Left ventricle myocardium inferior (tissue), 1 donor: ENCODE data around the gene RALGPS1. TPM values are rescaled to one million over a fixed set of nuclear protein-coding genes. Genes with fewer than 3 reads are reported as not detected.

Experiments
- DNase-seq: peaks from one replicate; pipeline ENCODE4 v3.0.0-alpha.2; 2020
- H3K27ac ChIP-seq: fragments of 200-600 bp; replicated peaks from 2 replicates; pipeline ENCODE4 v1.8.0; 2021
- H3K27me3 ChIP-seq: fragments of 200-600 bp; 2 replicates; pipeline ENCODE4 v1.8.0; 2021; ENCODE audit warnings: low read depth
- H3K36me3 ChIP-seq: fragments of 200-600 bp; 2 replicates; pipeline ENCODE4 v1.8.0; 2021
- H3K4me1 ChIP-seq: fragments of 200-600 bp; 2 replicates; pipeline ENCODE4 v1.8.0; 2021
- H3K4me3 ChIP-seq: fragments of 200-600 bp; 2 replicates; pipeline ENCODE4 v1.8.0; 2021; ENCODE audit warnings: mild to moderate bottlenecking, moderate library complexity
- H3K9me3 ChIP-seq: fragments of 200-600 bp; replicated peaks from 2 replicates; pipeline ENCODE4 v1.8.0; 2021
- intact Hi-C: fragments of 100-400 bp; cut with micrococcal nuclease; formaldehyde crosslinking; loops from one replicate; pipeline ENCODE4 v1.11.0; 2022
- total RNA-seq: library from RNA; stranded (reverse); fragmentation: NEBNext Ultra II Directional; extraction: Animal tissue kit (Norgen Biotek cat#: 25700); gene quantifications from one replicate; pipeline ENCODE4 v1.2.1, GENCODE V29; 2021
- TF ChIP-seq, protein P1 (sequence below): fragments of 200-600 bp; IDR thresholded peaks from 2 replicates; pipeline ENCODE4 v1.8.0; 2021; ENCODE audit warnings: antibody characterized with exemption, mild to moderate bottlenecking, borderline replicate concordance
- donor health status: DM: no; HTN: yes; CAD: no; lungs with severe emphysema.

RALGPS1 gene
- total RNA-seq, 1 donor from 2014 or later = 18.9 TPM

DNA sequence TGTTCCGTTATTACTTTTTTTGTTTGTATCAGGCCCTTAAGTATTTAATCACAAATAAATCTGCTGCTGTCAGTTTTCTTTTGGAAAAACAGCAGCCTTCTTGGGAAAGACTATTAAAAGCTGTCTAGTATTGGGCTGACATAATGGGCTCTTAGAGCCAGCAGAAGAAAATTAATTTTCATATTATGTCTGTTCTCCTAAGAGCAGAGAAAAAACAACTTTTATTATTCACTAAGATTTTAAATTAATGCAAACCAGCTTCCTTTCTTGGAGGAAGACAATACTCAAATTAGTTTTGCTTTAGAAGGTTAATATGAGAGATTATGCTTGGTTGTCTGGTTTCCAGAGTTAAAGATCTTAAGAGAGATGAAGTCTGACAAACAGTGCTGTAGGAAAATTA lies 319.4 kb downstream of the RALGPS1 start:
- TF ChIP-seq, protein P1, sequence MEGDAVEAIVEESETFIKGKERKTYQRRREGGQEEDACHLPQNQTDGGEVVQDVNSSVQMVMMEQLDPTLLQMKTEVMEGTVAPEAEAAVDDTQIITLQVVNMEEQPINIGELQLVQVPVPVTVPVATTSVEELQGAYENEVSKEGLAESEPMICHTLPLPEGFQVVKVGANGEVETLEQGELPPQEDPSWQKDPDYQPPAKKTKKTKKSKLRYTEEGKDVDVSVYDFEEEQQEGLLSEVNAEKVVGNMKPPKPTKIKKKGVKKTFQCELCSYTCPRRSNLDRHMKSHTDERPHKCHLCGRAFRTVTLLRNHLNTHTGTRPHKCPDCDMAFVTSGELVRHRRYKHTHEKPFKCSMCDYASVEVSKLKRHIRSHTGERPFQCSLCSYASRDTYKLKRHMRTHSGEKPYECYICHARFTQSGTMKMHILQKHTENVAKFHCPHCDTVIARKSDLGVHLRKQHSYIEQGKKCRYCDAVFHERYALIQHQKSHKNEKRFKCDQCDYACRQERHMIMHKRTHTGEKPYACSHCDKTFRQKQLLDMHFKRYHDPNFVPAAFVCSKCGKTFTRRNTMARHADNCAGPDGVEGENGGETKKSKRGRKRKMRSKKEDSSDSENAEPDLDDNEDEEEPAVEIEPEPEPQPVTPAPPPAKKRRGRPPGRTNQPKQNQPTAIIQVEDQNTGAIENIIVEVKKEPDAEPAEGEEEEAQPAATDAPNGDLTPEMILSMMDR = no peak
- H3K9me3 ChIP-seq = no peaks in the 10 kb centered on the region
- peaks cover 8% of the 10 kb centered on the region for H3K36me3 ChIP-seq
- DNase-seq = no peak
- peaks cover 8% of the 10 kb centered on the region for H3K4me1 ChIP-seq
- intact Hi-C loops = no loop called here
- peak overlapping the region; percentile 1 for H3K27ac ChIP-seq
- H3K27me3 ChIP-seq = no peaks in the 10 kb centered on the region
- H3K4me3 ChIP-seq = no peak overlapping the region

DNA sequence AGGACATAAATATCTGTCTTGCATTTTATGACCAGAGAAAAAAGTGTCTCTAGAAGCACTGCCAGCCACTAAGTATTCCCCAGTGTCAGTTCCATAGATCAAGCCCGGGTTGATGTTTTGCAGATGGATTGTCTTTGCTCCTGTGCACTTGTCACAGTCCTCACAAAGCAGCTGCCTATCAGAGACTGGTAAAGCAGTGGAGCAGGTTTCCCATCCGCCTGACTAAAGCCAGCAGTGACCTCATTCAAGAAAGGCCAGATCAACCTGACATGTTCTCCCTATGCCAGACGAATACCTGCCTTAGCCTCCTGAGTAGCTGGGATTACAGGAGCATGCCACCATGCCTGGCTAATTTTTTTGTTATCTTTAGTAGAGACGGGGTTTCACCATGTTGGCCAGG lies 323.2 kb downstream of the RALGPS1 start:
- Histone ChIP-seq H3K27ac (no peak overlapping the region), H3K9me3 (no peaks in the 10 kb centered on the region), H3K4me1 (peaks cover 14% of the 10 kb centered on the region), H3K36me3 (peaks cover 8% of the 10 kb centered on the region), H3K4me3 (no peak overlapping the region), H3K27me3 (no peaks in the 10 kb centered on the region)
- TF ChIP-seq, protein P1 = no peak
- DNase-seq = no peak
- intact Hi-C loops = no loop called here

DNA sequence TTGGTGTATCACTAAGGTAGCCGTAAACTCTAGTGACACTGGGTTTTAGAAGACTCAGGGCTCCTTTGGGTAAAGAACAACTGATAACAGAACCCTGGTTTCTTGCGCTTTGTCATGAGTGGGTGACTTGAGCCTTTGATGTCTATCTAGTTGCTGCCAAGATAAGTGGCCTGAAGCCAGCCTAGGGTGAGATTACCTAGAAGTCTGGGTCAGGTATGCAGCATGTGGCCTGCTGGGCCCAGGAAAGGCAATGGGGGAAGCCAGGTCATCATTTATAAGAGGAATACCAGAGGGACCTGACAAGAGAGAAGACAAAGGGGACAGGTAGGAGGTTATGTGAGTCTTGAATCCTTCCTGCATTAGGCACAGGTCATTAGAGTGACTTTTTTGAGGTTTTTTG lies 326.8 kb downstream of the RALGPS1 start:
- peaks cover 12% of the 10 kb centered on the region for H3K36me3 ChIP-seq
- H3K4me1 ChIP-seq = peaks cover 19% of the 10 kb centered on the region
- H3K9me3 ChIP-seq = no peaks in the 10 kb centered on the region
- H3K27ac ChIP-seq = no peak overlapping the region
- no peak overlapping the region for H3K4me3 ChIP-seq
- intact Hi-C loops = no loop called here
- TF ChIP-seq, protein P1 = no peak
- H3K27me3 ChIP-seq = no peaks in the 10 kb centered on the region
- DNase-seq = no peak

DNA sequence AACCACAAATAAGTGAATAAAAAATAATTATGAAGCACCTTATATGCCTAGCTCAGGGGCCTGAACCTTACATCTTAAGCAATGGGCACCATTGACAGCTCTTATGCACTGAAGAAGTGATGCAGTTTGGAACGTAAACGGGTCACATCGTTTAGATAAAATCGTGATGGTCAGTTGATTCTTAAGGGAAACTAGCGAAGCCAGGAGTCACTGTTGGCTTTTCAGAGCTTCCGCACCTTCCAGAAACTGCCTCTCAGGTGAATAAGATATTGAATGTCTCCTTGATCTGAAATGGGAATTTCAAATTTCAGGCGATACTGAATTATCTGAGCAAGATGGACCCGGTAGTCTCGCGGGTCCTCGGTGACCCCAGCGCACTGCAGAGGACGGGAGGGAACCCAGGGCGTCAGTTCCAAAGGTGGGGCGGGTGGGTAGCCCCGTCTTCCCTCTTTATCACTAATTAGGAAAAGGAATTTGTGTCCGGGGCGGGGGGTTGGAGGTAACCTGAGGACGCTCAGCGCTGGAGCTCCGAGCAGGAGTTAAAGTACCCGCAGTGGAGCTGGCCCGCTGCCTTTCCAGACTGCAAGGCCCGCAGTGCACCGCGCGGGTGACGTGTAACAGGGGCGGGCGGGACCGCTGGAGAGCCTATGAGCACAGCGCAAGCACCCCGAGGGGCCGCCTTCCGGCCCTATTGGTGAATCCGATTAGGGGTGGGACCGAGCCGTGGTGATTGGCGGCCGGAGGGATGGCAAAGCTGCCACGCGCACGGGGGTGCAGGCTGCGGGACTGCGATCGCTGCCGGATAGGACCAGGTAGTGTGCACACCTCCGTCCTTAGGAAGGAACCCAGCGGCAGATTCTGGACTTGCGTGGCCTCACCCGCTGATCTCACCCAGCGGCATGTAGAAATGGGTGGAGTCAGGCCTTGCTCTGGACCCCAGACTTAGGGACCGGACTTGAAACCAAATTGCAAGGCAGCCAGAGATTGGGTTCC lies 330.3 kb downstream of the RALGPS1 start:
- TF ChIP-seq, protein P1 = no peak
- H3K4me3 ChIP-seq = peak overlapping the region; percentile 77
- H3K27me3 ChIP-seq = no peaks in the 10 kb centered on the region
- peak; percentile 98 for DNase-seq
- intact Hi-C loops = no loop called here
- H3K36me3 ChIP-seq = peaks cover 4% of the 10 kb centered on the region
- no peaks in the 10 kb centered on the region for H3K9me3 ChIP-seq
- H3K4me1 ChIP-seq = peaks cover 15% of the 10 kb centered on the region
- H3K27ac ChIP-seq = peak overlapping the region; percentile 86

DNA sequence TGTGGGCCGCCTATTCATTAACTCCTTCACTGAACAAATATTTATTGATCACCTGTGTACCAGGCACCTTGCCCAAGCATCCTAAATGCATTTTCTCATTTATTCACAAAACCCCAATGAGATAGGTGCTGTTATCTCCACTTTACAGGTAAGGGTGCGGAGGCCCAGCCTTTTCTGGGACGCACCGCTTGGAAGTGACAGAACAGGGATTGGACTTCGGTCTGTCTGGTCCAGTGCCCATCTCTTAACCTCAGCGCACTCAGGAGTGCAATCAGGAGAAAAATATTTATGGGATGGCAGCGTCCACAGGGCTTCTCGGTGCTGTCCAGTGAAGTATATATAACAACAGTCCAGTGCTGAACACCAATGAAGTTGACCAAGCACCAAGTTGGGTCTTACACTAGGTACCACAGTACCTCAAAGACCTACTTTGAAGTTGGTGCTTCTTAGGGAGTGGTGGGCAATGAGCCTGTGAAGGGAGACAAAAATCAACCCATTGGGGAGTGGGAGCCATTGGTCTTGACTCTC lies 331.1 kb downstream of the RALGPS1 start:
- Histone ChIP-seq H3K9me3 (no peaks in the 10 kb centered on the region), H3K4me3 (peak overlapping the region; percentile 77), H3K36me3 (peaks cover 4% of the 10 kb centered on the region), H3K27ac (peak overlapping the region; percentile 86), H3K4me1 (peaks cover 22% of the 10 kb centered on the region), H3K27me3 (no peaks in the 10 kb centered on the region)
- intact Hi-C loops = no loop called here
- TF ChIP-seq, protein P1 = no peak
- no peak for DNase-seq
